H1 (cell line): ENCODE measurements around the gene RPL12. TPM values are rescaled to one million over a fixed set of nuclear protein-coding genes. Genes with fewer than 3 reads are reported as not detected.

Experiments
- CTCF ChIA-PET: fragments of 300-600 bp; sonication (Branson Sonifier 250); formaldehyde crosslinking; loops from one replicate; lab custom pipeline; 2021; ENCODE audit not compliant: partially characterized antibody; lab: Charles Lee
- POLR2A ChIA-PET: fragments of 300-600 bp; sonication (Branson Sonifier 250); formaldehyde crosslinking; loops from one replicate; lab custom pipeline; 2021; ENCODE audit warnings: inconsistent platforms; ENCODE audit not compliant: partially characterized antibody; lab: Charles Lee
- DNase-seq, 2 experiments: peaks; one replicate each; pipeline versions ENCODE4 v3.0.0 to v3.0.0-alpha.2; 2010 to 2022; ENCODE audit warnings: low spot score in 2 of 2, low read depth in 1 of 2, mixed read lengths in 1 of 2
- FAIRE-seq: peaks from 2 replicates; lab custom pipeline; 2011; peaks lifted over from hg19 to GRCh38; lab: Jason Lieb, UNC
- H2AFZ ChIP-seq: 2 replicates; pipeline ENCODE4 v1.8.1; 2012; ENCODE audit warnings: low read length, inconsistent platforms
- H2AK5ac ChIP-seq: 2 replicates; pipeline ENCODE4 v1.6.1; 2013; ENCODE audit warnings: low read depth, low read length
- H2BK120ac ChIP-seq: replicated peaks from 2 replicates; pipeline ENCODE3; 2013; ENCODE audit warnings: low read depth, low read length, inconsistent platforms
- H2BK12ac ChIP-seq: 2 replicates; pipeline ENCODE4 v1.6.1; 2013; ENCODE audit warnings: low read depth, low read length
- H2BK15ac ChIP-seq: 2 replicates; pipeline ENCODE4 v1.6.1; 2013; ENCODE audit warnings: low read length
- H2BK20ac ChIP-seq: 2 replicates; pipeline ENCODE4 v1.6.1; 2013; ENCODE audit warnings: low read length
- H2BK5ac ChIP-seq: 2 replicates; pipeline ENCODE4 v1.6.1; 2013; ENCODE audit warnings: low read depth, low read length
- H3K14ac ChIP-seq: 2 replicates; pipeline ENCODE4 v1.6.1; 2013; ENCODE audit warnings: inconsistent platforms; ENCODE audit not compliant: insufficient read length
- H3K18ac ChIP-seq: 2 replicates; pipeline ENCODE4 v1.6.1; 2013; ENCODE audit warnings: low read length; ENCODE audit errors: extremely low read depth
- H3K23ac ChIP-seq: 2 replicates; pipeline ENCODE4 v1.6.1; 2013; ENCODE audit warnings: inconsistent platforms; ENCODE audit not compliant: insufficient read length
- H3K23me2 ChIP-seq: 2 replicates; pipeline ENCODE4 v1.6.1; 2013; ENCODE audit warnings: low read depth, low read length
- H3K27ac ChIP-seq: 2 replicates; pipeline ENCODE4 v1.6.1; 2011; ENCODE audit warnings: low read depth, low read length, inconsistent platforms
- H3K27me3 ChIP-seq, 4 experiments: replicated peaks in 1 of 4; 1 replicate in 1 of 4; 2 replicates in 3 of 4; pipeline versions ENCODE4 v1.6.1 to v1.8.1; 2011 to 2013; ENCODE audit warnings: low read length in 3 of 4, mild to moderate bottlenecking in 3 of 4, inconsistent platforms in 2 of 4, mixed read lengths in 2 of 4, moderate library complexity in 1 of 4; ENCODE audit not compliant: control insufficient read depth in 3 of 4, insufficient read depth in 3 of 4; ENCODE audit errors: extremely low read depth in 1 of 4
- H3K36me3 ChIP-seq, 4 experiments: 2 replicates each; pipeline versions ENCODE4 v1.6.1 to v1.8.1; 2011 to 2013; ENCODE audit warnings: mild to moderate bottlenecking in 4 of 4, low read length in 3 of 4, moderate library complexity in 2 of 4, control low read depth in 1 of 4, inconsistent platforms in 1 of 4; ENCODE audit not compliant: insufficient read depth in 4 of 4, control insufficient read depth in 2 of 4
- H3K4ac ChIP-seq: replicated peaks from 2 replicates; pipeline ENCODE3; 2013; ENCODE audit warnings: low read length, low read depth, mixed read lengths, inconsistent platforms; ENCODE audit not compliant: insufficient read length
- H3K4me1 ChIP-seq, 4 experiments: replicated peaks in 1 of 4; 1 replicate in 1 of 4; 2 replicates in 3 of 4; pipeline versions ENCODE4 v1.6.1 to v1.8.1; 2011 to 2013; ENCODE audit warnings: low read length in 3 of 4, inconsistent platforms in 2 of 4, mixed read lengths in 1 of 4; ENCODE audit not compliant: insufficient read depth in 4 of 4, control insufficient read depth in 3 of 4
- H3K4me2 ChIP-seq, 2 experiments: 2 replicates each; pipeline versions ENCODE4 v1.6.1 to v1.8.1; 2011 to 2013; ENCODE audit warnings: low read depth in 2 of 2, low read length in 2 of 2, control low read depth in 1 of 2, inconsistent platforms in 1 of 2, mild to moderate bottlenecking in 1 of 2; ENCODE audit not compliant: insufficient read depth in 1 of 2
- H3K4me3 ChIP-seq, 4 experiments: fragments of 200-600, 300-600 bp in 1 of 4; sonication (generic), shearing (Covaris generic), sonication (Bioruptor Twin) in 1 of 4; 2 replicates each; pipeline versions ENCODE4 v1.5.1 to v1.8.1; 2011 to 2016; ENCODE audit warnings: low read length in 4 of 4, low read depth in 3 of 4, control low read depth in 2 of 4, inconsistent platforms in 2 of 4, mild to moderate bottlenecking in 2 of 4, mixed read lengths in 1 of 4, moderate library complexity in 1 of 4; ENCODE audit not compliant: insufficient read depth in 2 of 4; ENCODE audit errors: extremely low read depth in 1 of 4
- H3K56ac ChIP-seq: replicated peaks from 2 replicates; pipeline ENCODE3; 2013; ENCODE audit warnings: low read depth, mild to moderate bottlenecking, mixed read lengths, low read length, inconsistent platforms; ENCODE audit not compliant: insufficient read length
- H3K79me1 ChIP-seq: 2 replicates; pipeline ENCODE4 v1.6.1; 2013; ENCODE audit warnings: low read depth, low read length, control low read depth
- H3K79me2 ChIP-seq, 2 experiments: 2 replicates each; pipeline versions ENCODE4 v1.6.1 to v1.8.1; 2012 to 2013; ENCODE audit warnings: low read length in 2 of 2, mild to moderate bottlenecking in 2 of 2, inconsistent platforms in 1 of 2; ENCODE audit not compliant: insufficient read depth in 2 of 2, control insufficient read depth in 1 of 2
- H3K9ac ChIP-seq, 4 experiments: replicated peaks in 1 of 4; 1 replicate in 1 of 4; 2 replicates in 3 of 4; pipeline versions ENCODE4 v1.6.1 to v1.8.1; 2011 to 2013; ENCODE audit warnings: low read depth in 3 of 4, low read length in 3 of 4, control low read depth in 2 of 4, mild to moderate bottlenecking in 2 of 4, moderate library complexity in 2 of 4, inconsistent platforms in 1 of 4; ENCODE audit errors: extremely low read depth in 1 of 4
- H3K9me3 ChIP-seq, 2 experiments: 2 replicates each; pipeline versions ENCODE4 v1.6.1 to v1.8.1; 2012 to 2013; ENCODE audit warnings: mild to moderate bottlenecking in 2 of 2, moderate library complexity in 2 of 2, control low read depth in 1 of 2, inconsistent platforms in 1 of 2, low read depth in 1 of 2, low read length in 1 of 2, mixed read lengths in 1 of 2; ENCODE audit not compliant: insufficient read depth in 2 of 2
- H4K20me1 ChIP-seq, 2 experiments: replicated peaks in 1 of 2; 2 replicates each; pipeline versions ENCODE3 to v1.8.1; 2011 to 2013; ENCODE audit warnings: inconsistent platforms in 2 of 2, low read length in 2 of 2, mild to moderate bottlenecking in 1 of 2; ENCODE audit not compliant: insufficient read depth in 2 of 2, control insufficient read depth in 1 of 2
- H4K5ac ChIP-seq: 2 replicates; pipeline ENCODE4 v1.6.1; 2013; ENCODE audit warnings: low read length, low read depth, mixed read lengths, inconsistent platforms; ENCODE audit not compliant: insufficient read length
- H4K8ac ChIP-seq: 2 replicates; pipeline ENCODE4 v1.8.0; 2013; ENCODE audit warnings: mild to moderate bottlenecking, moderate library complexity, low read length, inconsistent platforms; ENCODE audit not compliant: insufficient read depth; ENCODE audit errors: extremely low read depth
- H4K91ac ChIP-seq: replicated peaks from 2 replicates; pipeline ENCODE3; 2013; ENCODE audit warnings: low read length, mixed read lengths, inconsistent platforms; ENCODE audit not compliant: insufficient read length
- BACH1 ChIP-seq: IDR thresholded peaks from 2 replicates; pipeline ENCODE4 v1.6.1; 2012; ENCODE audit warnings: low read length, improper control_type of control experiment
- BRCA1 ChIP-seq: IDR thresholded peaks from 2 replicates; pipeline ENCODE4 v1.6.1; 2012; ENCODE audit warnings: low read depth, low read length, improper control_type of control experiment
- CBX8 ChIP-seq: fragments of 300-800, 300-1000 bp; sonication (generic); IDR thresholded peaks from 2 replicates; pipeline ENCODE4 v1.7.1; 2016; ENCODE audit warnings: low read depth, low read length, borderline replicate concordance
- CHD2 ChIP-seq: IDR thresholded peaks from 2 replicates; pipeline ENCODE4 v1.6.1; 2012; ENCODE audit warnings: low read length, improper control_type of control experiment
- GABPA ChIP-seq: IDR thresholded peaks from 2 replicates; pipeline ENCODE4 v1.6.1; 2011; ENCODE audit warnings: mild to moderate bottlenecking, low read length, moderate library complexity, borderline replicate concordance; ENCODE audit not compliant: insufficient read depth
- GTF2F1 ChIP-seq: IDR thresholded peaks from 2 replicates; pipeline ENCODE4 v1.6.1; 2012; ENCODE audit warnings: low read depth, low read length, improper control_type of control experiment, borderline replicate concordance
- JUN ChIP-seq: IDR thresholded peaks from 2 replicates; pipeline ENCODE4 v1.6.1; 2011; ENCODE audit warnings: low read depth, mild to moderate bottlenecking, improper control_type of control experiment, low read length
- KDM4A ChIP-seq: IDR thresholded peaks from one replicate; pipeline ENCODE4 v1.7.1; 2012; ENCODE audit warnings: low read depth, mild to moderate bottlenecking, moderate library complexity, low read length, inconsistent platforms; ENCODE audit not compliant: severe bottlenecking
- NANOG ChIP-seq: IDR thresholded peaks from 2 replicates; pipeline ENCODE4 v1.6.1; 2011; ENCODE audit warnings: low read length, low read depth, mild to moderate bottlenecking, inconsistent platforms; ENCODE audit not compliant: insufficient read depth, poor library complexity, severe bottlenecking
- POLR2AphosphoS5 ChIP-seq: IDR thresholded peaks from 2 replicates; pipeline ENCODE4 v1.6.1; 2011; ENCODE audit warnings: low read depth, low read length
- RNF2 ChIP-seq: fragments of 200-900, 300-1000 bp; sonication (generic); IDR thresholded peaks from 2 replicates; pipeline ENCODE4 v1.7.1; 2016; ENCODE audit warnings: borderline replicate concordance, low read depth, mild to moderate bottlenecking, antibody characterized with exemption, low read length; ENCODE audit not compliant: poor library complexity, severe bottlenecking; ENCODE audit errors: missing control alignments
- SIX5 ChIP-seq: IDR thresholded peaks from 2 replicates; pipeline ENCODE4 v1.6.1; 2011; ENCODE audit warnings: mild to moderate bottlenecking, low read depth, low read length
- SP1 ChIP-seq: IDR thresholded peaks from 2 replicates; pipeline ENCODE4 v1.6.1; 2011; ENCODE audit warnings: low read depth, low read length
- SRF ChIP-seq: IDR thresholded peaks from 2 replicates; pipeline ENCODE4 v1.6.1; 2011; ENCODE audit warnings: mild to moderate bottlenecking, low read depth, low read length, moderate library complexity
- WGBS, 2 experiments: shearing (Covaris generic) in 1 of 2; methylation state at CpG; one replicate each; pipeline versions ENCODE4 v1.1.6 to v1.1.7; 2013 to 2015; ENCODE audit warnings: low lambda C conversion rate in 2 of 2, mixed read lengths in 2 of 2, inconsistent platforms in 1 of 2, low coverage in 1 of 2, missing lambda C conversion rate in 1 of 2; ENCODE audit not compliant: insufficient replicate concordance in 2 of 2, insufficient coverage in 1 of 2, insufficient read length in 1 of 2; ENCODE audit errors: extremely low coverage in 1 of 2, missing lambda C conversion rate in 1 of 2; 5-methylcytosine and 5-hydroxymethylcytosine counted together
- polyA plus RNA-seq, 7 experiments: library from polyadenylated mRNA; depleted of rRNA in 3 of 7; stranded (reverse) in 5 of 7; unstranded in 2 of 7; fragments of >200 nt in 5 of 7; fragments of 200-250 nt in 2 of 7; gene quantifications; 1 replicate in 5 of 7; 2 replicates in 1 of 7; 4 replicates in 1 of 7; pipeline versions ENCODE4 v1.2.1 to v1.2.3, GENCODE V29; 2011 to 2013; ENCODE audit warnings: missing spikeins in 2 of 7, mixed read lengths in 2 of 7
- total RNA-seq: library from RNA; stranded (reverse); fragmentation: NEBNext Ultra II Directional; extraction: Animal tissue kit (Norgen Biotek cat#: 25700); gene quantifications from 2 replicates; pipeline ENCODE4 v1.2.1, GENCODE V29; 2021

The RPL12 gene
- total and polyA plus RNA-seq, 2 of the 8 experiments (the other 6 are each of a cell fraction or from before 2014, with no cell fraction given), result 1,993 to 4,892 TPM

GRCh38 chr9:127421057-127421456, 30.1 kb downstream of the RPL12 start:
- Histone ChIP-seq H2BK15ac (no peak overlapping the region), H3K23ac (no peak overlapping the region), H3K36me3 (no peaks in the 10 kb centered on the region), H4K20me1 (peaks cover 2 to 6% of the 10 kb centered on the region in 2 experiments), H3K9ac (no peak overlapping the region), H2BK12ac (no peak overlapping the region), H3K27ac (no peak overlapping the region), H4K91ac (no peak overlapping the region), H3K4me1 (peaks cover 0 to 12% (median 7%) of the 10 kb centered on the region in 4 experiments; a peak in 6 of 7 replicates), H2AK5ac (no peak overlapping the region), H3K79me1 (peaks cover 4% of the 10 kb centered on the region), H3K27me3 (no peaks in the 10 kb centered on the region), H2AFZ (no peak overlapping the region), H3K4me2 (no peak overlapping the region), H4K5ac (no peak overlapping the region), H2BK120ac (no peak overlapping the region), H3K9me3 (no peaks in the 10 kb centered on the region), H3K56ac (no peak overlapping the region), H2BK5ac (no peak overlapping the region), H3K14ac (no peak overlapping the region), H3K4ac (no peak overlapping the region), H2BK20ac (no peak overlapping the region), H3K18ac (no peak overlapping the region), H3K4me3 (no peak overlapping the region), H3K23me2 (peaks cover 15% of the 10 kb centered on the region), H3K79me2 (peaks cover 3 to 25% of the 10 kb centered on the region in 2 experiments), H4K8ac (no peak overlapping the region)
- POLR2A ChIA-PET, result interaction anchor here (0.6 to 6.3 kb wide), 3 partner anchors 12 to 208 kb away, joined by 3 to 59 read pairs (median 3); no protein-coding TSS in a partner anchor
- 95% methylated on average over 7 of the region's 7 CpGs; no CpG with 5 or more reads in 1 of the 2 experiments for WGBS, 2 experiments
- FAIRE-seq, result no peak
- DNase-seq, result no peak
- CTCF ChIA-PET, result interaction anchor here (1.3 to 2.5 kb wide), 4 partner anchors 13 to 206 kb away, joined by 5 to 9 read pairs (median 6); no protein-coding TSS in a partner anchor
- TF ChIP-seq SP1 (no peak), CHD2 (no peak), JUN (no peak), NANOG (no peak), SRF (no peak), GABPA (no peak), POLR2AphosphoS5 (no peak), KDM4A (no peak), BRCA1 (no peak), GTF2F1 (no peak), SIX5 (no peak), RNF2 (no peak), CBX8 (no peak), BACH1 (no peak)
